AG09319 (cell line): Measurements from ENCODE around the gene DMBX1.

Experiments
- DNase-seq: peaks from one replicate; pipeline ENCODE4 v3.0.0-alpha.2; 2010; ENCODE audit warnings: low read depth; ENCODE audit errors: extremely low read depth
- CTCF ChIP-seq: IDR thresholded peaks from 2 replicates; pipeline ENCODE4 v1.5.1; 2011; ENCODE audit warnings: low read depth, mild to moderate bottlenecking, inconsistent platforms, low read length, moderate library complexity

Gene DMBX1

GRCh38 chr1:46495778-46496177 is 6.1 kb downstream of the DMBX1 start:
- no peak for TF ChIP-seq CTCF
- no peak for DNase-seq

- no peak for DNase-seq
- TF ChIP-seq CTCF: no peak
Observed at GRCh38 chr1:46496505-46496904, 6.9 kb downstream of the DMBX1 start.

- DNase-seq: no peak
- no peak for TF ChIP-seq CTCF
Observed at GRCh38 chr1:46497020-46497419, 7.4 kb downstream of the DMBX1 start.

- TF ChIP-seq CTCF: no peak
- DNase-seq: no peak
Observed at GRCh38 chr1:46497665-46498064, 8.0 kb downstream of the DMBX1 start.

- DNase-seq: no peak
- no peak for TF ChIP-seq CTCF
Observed at GRCh38 chr1:46501528-46501927, 11.9 kb downstream of the DMBX1 start.

- DNase-seq: no peak
- TF ChIP-seq CTCF: no peak
Observed at GRCh38 chr1:46503421-46503820, 13.8 kb downstream of the DMBX1 start.

- DNase-seq: no peak
- no peak for TF ChIP-seq CTCF
Observed at GRCh38 chr1:46506470-46507219, 17.0 kb downstream of the DMBX1 start.
